Thyroid gland (tissue), 4 donors: ENCODE data around the gene SCAPER.

Experiments used
- POLR2A ChIP-seq, 2 donors: fragments of 450-650 bp; IDR thresholded peaks; one replicate each; pipeline ENCODE4 v1.6.1; 2017; ENCODE audit warnings: antibody characterized with exemption in 2 of 2, mild to moderate bottlenecking in 2 of 2, moderate library complexity in 1 of 2
- TF ChIP-seq, protein P1 (sequence below), 6 experiments: fragments of 200-600 bp in 3 of 6; fragments of 450-650 bp in 3 of 6; sonication (generic) in 3 of 6; IDR thresholded peaks; one replicate each; pipeline ENCODE4 v1.5.1; 2016 to 2019; ENCODE audit warnings: antibody characterized with exemption in 6 of 6, mild to moderate bottlenecking in 2 of 6, inconsistent platforms in 1 of 6, moderate library complexity in 1 of 6

DNA sequence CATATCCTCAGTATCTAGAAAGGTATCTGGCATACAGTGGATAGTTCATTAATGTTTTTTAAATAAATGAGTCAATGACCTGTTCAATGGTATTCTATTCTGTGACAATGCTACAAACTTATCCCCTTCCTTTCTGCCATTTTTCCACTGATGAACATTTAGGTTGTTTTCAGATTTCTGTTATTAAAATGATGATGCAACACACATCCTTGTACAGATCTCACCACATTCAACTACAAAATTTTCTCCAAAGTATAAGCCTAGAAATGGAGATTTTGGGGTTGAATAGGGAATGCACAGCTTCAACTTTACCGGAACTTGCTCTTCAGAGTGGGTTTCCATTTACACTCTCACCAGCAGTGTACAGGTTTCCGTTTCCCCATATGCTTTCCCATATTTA lies 358.3 kb downstream of the SCAPER start:
- TF ChIP-seq, protein P1, sequence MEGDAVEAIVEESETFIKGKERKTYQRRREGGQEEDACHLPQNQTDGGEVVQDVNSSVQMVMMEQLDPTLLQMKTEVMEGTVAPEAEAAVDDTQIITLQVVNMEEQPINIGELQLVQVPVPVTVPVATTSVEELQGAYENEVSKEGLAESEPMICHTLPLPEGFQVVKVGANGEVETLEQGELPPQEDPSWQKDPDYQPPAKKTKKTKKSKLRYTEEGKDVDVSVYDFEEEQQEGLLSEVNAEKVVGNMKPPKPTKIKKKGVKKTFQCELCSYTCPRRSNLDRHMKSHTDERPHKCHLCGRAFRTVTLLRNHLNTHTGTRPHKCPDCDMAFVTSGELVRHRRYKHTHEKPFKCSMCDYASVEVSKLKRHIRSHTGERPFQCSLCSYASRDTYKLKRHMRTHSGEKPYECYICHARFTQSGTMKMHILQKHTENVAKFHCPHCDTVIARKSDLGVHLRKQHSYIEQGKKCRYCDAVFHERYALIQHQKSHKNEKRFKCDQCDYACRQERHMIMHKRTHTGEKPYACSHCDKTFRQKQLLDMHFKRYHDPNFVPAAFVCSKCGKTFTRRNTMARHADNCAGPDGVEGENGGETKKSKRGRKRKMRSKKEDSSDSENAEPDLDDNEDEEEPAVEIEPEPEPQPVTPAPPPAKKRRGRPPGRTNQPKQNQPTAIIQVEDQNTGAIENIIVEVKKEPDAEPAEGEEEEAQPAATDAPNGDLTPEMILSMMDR (IDR thresholded peaks at IDR 0.05) = no peak
- TF ChIP-seq POLR2A (IDR thresholded peaks at IDR 0.05) = no peak
